GM13977 (cell line): ENCODE results near the gene ADCY6.

ENCODE experiments used
- DNase-seq: peaks from one replicate; pipeline ENCODE4 v3.0.0; 2012; ENCODE audit warnings: low spot score
- CTCF ChIP-seq: IDR thresholded peaks from 2 replicates; pipeline ENCODE4 v1.5.1; 2012; ENCODE audit warnings: mild to moderate bottlenecking, control low read depth; ENCODE audit not compliant: insufficient read depth; ENCODE audit errors: extremely low read depth, missing control alignments
- in situ Hi-C: fragments of 300-500 bp; cut with MboI; formaldehyde crosslinking; loops from one replicate; pipeline ENCODE4 v1.12.0; 2022; ENCODE audit warnings: low sequenced_read_pairs, low pct_unique_long_range_greater_than_20kb, mixed read lengths, inconsistent platforms; ENCODE audit not compliant: unreplicated experiment

The ADCY6 gene

GRCh38 chr12:48816143-48816854 lies 27.4 kb upstream of the ADCY6 start:
- in situ Hi-C loops: no loop called here
- TF ChIP-seq CTCF: no peak
- no peak for DNase-seq

- no peak for TF ChIP-seq CTCF
- in situ Hi-C loops: no loop called here
- DNase-seq: peak; percentile 63
Observed at GRCh38 chr12:48815126-48816110, 26.5 kb upstream of the ADCY6 start.

GRCh38 chr12:48814262-48815125 lies 25.6 kb upstream of the ADCY6 start:
- peak; percentile 100 for TF ChIP-seq CTCF
- DNase-seq: peak; percentile 94
- in situ Hi-C loops: no loop called here

- DNase-seq: no peak
- TF ChIP-seq CTCF: no peak
- in situ Hi-C loops: no loop called here
Observed at GRCh38 chr12:48813465-48814261, 24.8 kb upstream of the ADCY6 start.

- no peak for TF ChIP-seq CTCF
- in situ Hi-C loops: no loop called here
- DNase-seq: no peak
Observed at GRCh38 chr12:48812389-48812788, 23.5 kb upstream of the ADCY6 start.
